Measurements from ENCODE around the gene SPEM3.

Gene SPEM3

DNA sequence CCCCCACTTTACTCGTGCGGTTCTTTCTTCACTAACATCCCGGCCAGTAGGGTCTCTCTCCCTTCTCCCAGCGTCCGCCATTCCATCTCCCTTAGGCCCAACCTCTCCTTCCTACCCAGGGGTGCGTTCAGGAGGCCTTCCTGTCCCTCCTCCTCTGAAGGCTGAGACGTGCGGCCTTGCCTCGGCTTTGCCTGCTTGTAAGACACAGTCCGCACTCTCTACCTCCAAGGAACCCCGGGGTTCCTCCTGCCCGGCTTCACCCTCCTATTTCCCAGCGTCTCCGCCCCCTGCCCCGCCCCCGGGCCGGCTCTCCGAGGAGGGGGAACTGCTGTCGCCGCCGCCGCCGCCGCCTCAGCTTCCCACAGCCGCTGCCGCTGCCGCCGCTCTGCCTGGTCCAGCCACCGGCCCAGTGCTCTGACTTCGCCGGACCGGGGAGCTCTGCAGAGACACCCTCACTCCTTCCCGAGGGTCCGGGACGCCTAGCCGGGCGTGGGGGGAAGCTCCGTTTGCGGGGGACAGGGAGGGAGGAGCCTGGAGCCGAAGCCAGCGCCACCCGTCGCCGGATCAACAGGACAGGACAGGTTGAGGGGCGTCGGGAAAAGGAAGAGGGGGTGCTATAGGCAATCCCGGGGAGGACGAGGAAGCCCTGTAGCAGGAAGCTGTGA is 9.4 kb downstream of the SPEM3 start:
- TF ChIP-seq SIN3A (IDR thresholded peaks at IDR 0.05; ENCODE audit: borderline replicate concordance, insufficient read depth, low read length) (no peak), POLR2AphosphoS5 (IDR thresholded peaks at IDR 0.05; ENCODE audit: low read depth, low read length) (no peak), FOXP2 (optimal IDR thresholded peaks at IDR 0.05; ENCODE audit: borderline replicate concordance, extremely low read depth, extremely low read length, insufficient read depth) (no peak), REST (IDR thresholded peaks at IDR 0.05; ENCODE audit: insufficient read depth in 1 of 2, low read depth in 2 of 2, low read length in 2 of 2) (no peak), TAF1 (IDR thresholded peaks at IDR 0.05; ENCODE audit: borderline replicate concordance, insufficient read depth, low read length) (no peak)

DNA sequence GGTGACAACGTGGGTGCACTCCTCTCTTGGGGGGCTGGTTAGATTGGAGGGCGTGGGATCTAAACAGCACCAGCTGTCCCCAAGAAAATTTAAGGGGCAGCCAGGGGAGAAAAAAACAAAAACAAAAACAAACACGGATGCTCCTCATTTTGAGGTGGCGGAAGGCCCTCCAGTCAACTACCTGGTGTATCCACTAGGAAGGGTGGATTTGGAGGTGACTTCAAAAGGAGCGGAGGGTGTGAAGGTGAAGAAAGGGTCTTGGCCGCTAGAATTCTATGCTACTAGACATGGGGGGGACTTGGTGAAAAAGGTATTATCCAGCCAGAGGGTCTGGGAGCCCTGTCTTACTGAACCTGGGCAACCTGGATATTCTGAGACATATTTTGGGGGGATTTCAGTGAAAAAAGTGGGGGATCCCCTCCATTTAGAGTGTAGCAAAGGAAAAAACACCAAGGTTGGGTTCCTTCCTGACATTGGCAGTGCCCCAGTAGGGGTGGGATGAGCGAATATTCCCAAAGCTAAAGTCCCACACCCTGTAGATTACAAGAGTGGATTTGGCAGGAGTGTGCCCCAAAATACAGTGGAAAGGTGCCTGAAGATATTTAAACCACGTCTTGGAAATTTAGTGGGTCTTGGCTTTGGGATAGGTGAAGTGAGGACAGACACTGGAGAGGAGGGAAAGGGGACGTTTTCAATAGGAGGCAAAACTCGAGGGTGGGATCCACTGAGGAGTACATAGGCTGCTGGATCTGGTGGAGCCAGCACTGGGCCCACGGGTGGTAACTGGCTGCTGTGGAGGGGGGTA is 10.2 kb downstream of the SPEM3 start:
- TF ChIP-seq TAF1 (IDR thresholded peaks at IDR 0.05; ENCODE audit: borderline replicate concordance, insufficient read depth, low read length) (no peak), POLR2AphosphoS5 (IDR thresholded peaks at IDR 0.05; ENCODE audit: low read depth, low read length) (no peak), REST (IDR thresholded peaks at IDR 0.05; ENCODE audit: insufficient read depth in 1 of 2, low read depth in 2 of 2, low read length in 2 of 2) (no peak), SIN3A (IDR thresholded peaks at IDR 0.05; ENCODE audit: borderline replicate concordance, insufficient read depth, low read length) (no peak), FOXP2 (optimal IDR thresholded peaks at IDR 0.05; ENCODE audit: borderline replicate concordance, extremely low read depth, extremely low read length, insufficient read depth) (no peak)

DNA sequence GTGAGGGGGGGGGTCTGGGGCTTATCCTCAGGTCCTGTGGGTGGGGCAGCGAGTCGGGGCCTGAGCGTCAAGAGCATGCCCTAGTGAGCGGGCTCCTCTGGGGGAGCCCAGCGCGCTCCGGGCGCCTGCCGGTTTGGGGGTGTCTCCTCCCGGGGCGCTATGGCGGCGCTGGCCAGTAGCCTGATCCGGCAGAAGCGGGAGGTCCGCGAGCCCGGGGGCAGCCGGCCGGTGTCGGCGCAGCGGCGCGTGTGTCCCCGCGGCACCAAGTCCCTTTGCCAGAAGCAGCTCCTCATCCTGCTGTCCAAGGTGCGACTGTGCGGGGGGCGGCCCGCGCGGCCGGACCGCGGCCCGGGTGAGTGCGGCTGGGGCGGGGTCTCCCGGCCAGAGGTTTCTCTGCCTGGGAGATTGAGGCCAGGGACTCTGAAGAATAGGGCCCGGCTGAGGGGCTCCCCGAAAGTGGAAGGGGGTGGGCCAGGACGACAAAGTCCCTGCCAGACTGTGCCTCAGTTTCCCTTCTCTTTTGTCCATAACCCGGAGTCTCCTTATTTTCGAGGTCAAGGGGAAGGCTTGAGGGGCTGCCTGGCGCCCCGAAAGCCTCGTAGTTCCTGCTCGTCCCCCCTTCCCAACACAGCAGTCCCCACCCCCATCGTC is 10.9 kb downstream of the SPEM3 start, which contains the start of gene FGF11:
FGF11 (plus strand) TSS at position 51 of the 651 bp plus-strand sequence; CDS start at position 160, 109 bp downstream.
- TF ChIP-seq SIN3A (IDR thresholded peaks at IDR 0.05; ENCODE audit: borderline replicate concordance, insufficient read depth, low read length) (no peak), FOXP2 (optimal IDR thresholded peaks at IDR 0.05; ENCODE audit: borderline replicate concordance, extremely low read depth, extremely low read length, insufficient read depth) (no peak), REST (IDR thresholded peaks at IDR 0.05; ENCODE audit: insufficient read depth in 1 of 2, low read depth in 2 of 2, low read length in 2 of 2) (peak; percentile 27 to 45; a peak in 1 of 4 replicates), POLR2AphosphoS5 (IDR thresholded peaks at IDR 0.05; ENCODE audit: low read depth, low read length) (no peak), TAF1 (IDR thresholded peaks at IDR 0.05; ENCODE audit: borderline replicate concordance, insufficient read depth, low read length) (no peak)

GRCh38 chr17:7440113-7440833 is 11.6 kb downstream of the SPEM3 start:
- TF ChIP-seq SIN3A (IDR thresholded peaks at IDR 0.05; ENCODE audit: borderline replicate concordance, insufficient read depth, low read length) (no peak), FOXP2 (optimal IDR thresholded peaks at IDR 0.05; ENCODE audit: borderline replicate concordance, extremely low read depth, extremely low read length, insufficient read depth) (peak; percentile 16)

DNA sequence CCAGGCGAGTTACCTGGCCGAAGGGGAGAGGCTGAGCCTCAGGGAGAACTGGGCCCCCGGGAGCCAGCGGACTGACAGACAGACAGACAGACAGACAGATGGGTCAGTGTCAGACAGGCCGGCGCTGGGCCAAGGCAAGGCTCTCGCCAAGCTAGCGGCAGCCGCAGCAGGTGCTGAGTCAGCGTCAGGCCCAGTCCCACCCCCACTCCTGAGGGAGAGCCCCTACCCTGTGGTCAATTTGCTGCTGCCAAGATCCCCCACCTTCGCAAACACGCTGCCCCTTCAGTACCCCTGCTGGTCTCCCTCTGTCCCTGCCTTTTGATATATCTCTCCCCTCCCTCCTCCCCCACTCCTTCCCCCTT is 12.2 kb downstream of the SPEM3 start:
- TF ChIP-seq FOXP2 (optimal IDR thresholded peaks at IDR 0.05; ENCODE audit: borderline replicate concordance, extremely low read depth, extremely low read length, insufficient read depth) = no peak
- TF ChIP-seq REST (IDR thresholded peaks at IDR 0.05; ENCODE audit: insufficient read depth in 1 of 2, low read depth in 2 of 2, low read length in 2 of 2) = no peak
- TF ChIP-seq POLR2AphosphoS5 (IDR thresholded peaks at IDR 0.05; ENCODE audit: low read depth, low read length) = no peak
- TF ChIP-seq SIN3A (IDR thresholded peaks at IDR 0.05; ENCODE audit: borderline replicate concordance, insufficient read depth, low read length) = no peak
